GM12891 (cell line): ENCODE results near the gene RUNX1.

ENCODE experiments used
- POLR2A ChIP-seq: IDR thresholded peaks from 2 replicates; pipeline ENCODE4 v1.6.1; 2011; ENCODE audit warnings: low read depth, low read length, control low read depth
- POLR2AphosphoS5 ChIP-seq: IDR thresholded peaks from 2 replicates; pipeline ENCODE4 v1.6.1; 2011; ENCODE audit warnings: low read depth, low read length, control low read depth
- SPI1 ChIP-seq: IDR thresholded peaks from 2 replicates; pipeline ENCODE4 v1.6.1; 2011; ENCODE audit warnings: low read depth, low read length, control low read depth
- TAF1 ChIP-seq: IDR thresholded peaks from 2 replicates; pipeline ENCODE4 v1.6.1; 2011; ENCODE audit warnings: low read depth, low read length, control low read depth

DNA sequence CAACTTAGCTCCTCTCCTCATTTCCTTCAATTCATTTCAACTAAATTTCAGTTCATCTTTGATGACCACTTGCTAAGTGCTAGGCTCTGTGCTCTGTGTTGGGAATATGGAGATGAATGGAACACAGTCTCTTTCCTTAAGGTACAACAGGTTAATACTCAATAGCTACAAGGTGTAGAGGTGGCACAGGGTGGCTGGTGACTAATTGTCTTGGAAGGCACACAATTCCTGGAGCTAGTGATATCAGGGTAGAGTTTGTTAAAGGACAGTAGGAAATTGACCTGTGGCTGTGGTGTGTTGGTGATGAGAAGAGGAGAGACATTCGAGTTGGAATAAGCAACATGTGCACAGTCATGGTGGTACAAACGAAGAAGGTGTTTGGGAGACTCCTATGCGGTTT, 124.9 kb downstream of the RUNX1 start:
- TF ChIP-seq POLR2A (no peak), TAF1 (no peak), POLR2AphosphoS5 (no peak), SPI1 (no peak)
